HEK293 (cell line): ENCODE measurements around the gene SPEM3.

ENCODE experiments used
- CTCF ChIA-PET: fragments of 350-600 bp; formaldehyde crosslinking; extraction: SDS; loops from one replicate; lab custom pipeline; 2021; ENCODE audit warnings: antibody characterized with exemption; lab: Yijun Ruan, JAX
- POLR2A ChIA-PET: fragments of 300-600 bp; formaldehyde crosslinking; extraction: SDS; loops from one replicate; lab custom pipeline; 2020; ENCODE audit warnings: antibody characterized with exemption, inconsistent platforms; lab: Yijun Ruan, JAX
- H3K27ac ChIP-seq: fragments of 200-500 bp; sonication (Bioruptor generic); 2 replicates; pipeline ENCODE4 v1.5.1; 2014; ENCODE audit warnings: low read depth, low read length, control low read depth, inconsistent platforms; ENCODE audit errors: extremely low read depth
- H3K36me3 ChIP-seq, 2 experiments: fragments of 200-500 bp in 1 of 2; sonication (Bioruptor generic) in 1 of 2; 1 replicate in 1 of 2; 2 replicates in 1 of 2; pipeline ENCODE4 v1.5.1; 2014 to 2017; ENCODE audit warnings: inconsistent platforms in 2 of 2, low read length in 2 of 2; ENCODE audit not compliant: control insufficient read depth in 2 of 2, insufficient read depth in 1 of 2
- H3K4me1 ChIP-seq: fragments of 200-500 bp; sonication (Bioruptor generic); 2 replicates; pipeline ENCODE4 v1.5.1; 2014; ENCODE audit warnings: mild to moderate bottlenecking, low read length, inconsistent platforms; ENCODE audit not compliant: control insufficient read depth, insufficient read depth
- H3K4me3 ChIP-seq: 2 replicates; pipeline ENCODE4 v1.5.1; 2011; ENCODE audit warnings: low read depth, mild to moderate bottlenecking, control low read depth, low read length, moderate library complexity
- H3K9me3 ChIP-seq: fragments of 200-500 bp; sonication (Bioruptor generic); 2 replicates; pipeline ENCODE4 v1.5.1; 2014; ENCODE audit warnings: low read depth, low read length, inconsistent platforms; ENCODE audit not compliant: control insufficient read depth, insufficient read depth
- ATF2 ChIP-seq: fragments of 450-650 bp; formaldehyde crosslinking; IDR thresholded peaks from 2 replicates; pipeline ENCODE4 v1.5.1; 2016; ENCODE audit warnings: missing biosample characterization, missing genetic modification characterization, low read depth
- BCL11A ChIP-seq: fragments of 450-650 bp; formaldehyde crosslinking; IDR thresholded peaks from 2 replicates; pipeline ENCODE4 v1.5.1; 2016; ENCODE audit warnings: low read depth, missing biosample characterization, missing genetic modification characterization
- CTCF ChIP-seq: fragments of 450-650 bp; formaldehyde crosslinking; IDR thresholded peaks from 2 replicates; pipeline ENCODE4 v1.5.1; 2016; ENCODE audit warnings: missing biosample characterization, missing genetic modification characterization
- PRDM4 ChIP-seq: fragments of 450-650 bp; formaldehyde crosslinking; IDR thresholded peaks from 2 replicates; pipeline ENCODE4 v1.5.1; 2017; ENCODE audit warnings: missing biosample characterization, missing genetic modification characterization
- TCF7L2 ChIP-seq: IDR thresholded peaks from 2 replicates; pipeline ENCODE4 v1.6.1; 2011; ENCODE audit warnings: low read depth, mild to moderate bottlenecking, inconsistent platforms, low read length, moderate library complexity, borderline replicate concordance
- ZBTB20 ChIP-seq: fragments of 450-650 bp; formaldehyde crosslinking; IDR thresholded peaks from 2 replicates; pipeline ENCODE4 v1.5.1; 2016; ENCODE audit warnings: missing biosample characterization, missing genetic modification characterization
- ZBTB7A ChIP-seq: fragments of 450-650 bp; formaldehyde crosslinking; IDR thresholded peaks from 2 replicates; pipeline ENCODE4 v1.5.1; 2016; ENCODE audit warnings: low read depth, missing biosample characterization, missing genetic modification characterization
- ZNF121 ChIP-seq: fragments of 450-650 bp; formaldehyde crosslinking; IDR thresholded peaks from 2 replicates; pipeline ENCODE4 v1.5.1; 2016; ENCODE audit warnings: missing biosample characterization, missing genetic modification characterization
- ZNF138 ChIP-seq: fragments of 450-650 bp; formaldehyde crosslinking; IDR thresholded peaks from 2 replicates; pipeline ENCODE4 v1.5.1; 2016; ENCODE audit warnings: missing biosample characterization, missing genetic modification characterization, borderline replicate concordance
- ZNF155 ChIP-seq: fragments of 450-650 bp; formaldehyde crosslinking; IDR thresholded peaks from 2 replicates; pipeline ENCODE4 v1.5.1; 2016; ENCODE audit warnings: missing biosample characterization, missing genetic modification characterization
- ZNF335 ChIP-seq: fragments of 450-650 bp; formaldehyde crosslinking; conservative IDR thresholded peaks from 2 replicates; pipeline ENCODE4 v1.5.1; 2016; ENCODE audit warnings: missing biosample characterization, missing genetic modification characterization
- ZNF518A ChIP-seq: fragments of 450-650 bp; formaldehyde crosslinking; conservative IDR thresholded peaks from 2 replicates; pipeline ENCODE4 v1.5.1; 2016; ENCODE audit warnings: low read depth, missing biosample characterization, missing genetic modification characterization
- ZNF623 ChIP-seq: fragments of 450-650 bp; formaldehyde crosslinking; IDR thresholded peaks from 2 replicates; pipeline ENCODE4 v1.5.1; 2016; ENCODE audit warnings: missing biosample characterization, missing genetic modification characterization
- ZNF624 ChIP-seq: fragments of 450-650 bp; formaldehyde crosslinking; IDR thresholded peaks from 2 replicates; pipeline ENCODE4 v1.5.1; 2017; ENCODE audit warnings: missing biosample characterization, missing genetic modification characterization
- ZNF768 ChIP-seq: fragments of 450-650 bp; formaldehyde crosslinking; IDR thresholded peaks from 2 replicates; pipeline ENCODE4 v1.5.1; 2018; ENCODE audit warnings: missing biosample characterization, mild to moderate bottlenecking, missing genetic modification characterization
- ZNF776 ChIP-seq: fragments of 450-650 bp; formaldehyde crosslinking; IDR thresholded peaks from 2 replicates; pipeline ENCODE4 v1.5.0; 2017; ENCODE audit warnings: missing biosample characterization, missing genetic modification characterization, borderline replicate concordance
- ZNF785 ChIP-seq: fragments of 450-650 bp; formaldehyde crosslinking; IDR thresholded peaks from 2 replicates; pipeline ENCODE4 v1.5.1; 2016; ENCODE audit warnings: missing biosample characterization, missing genetic modification characterization

SPEM3 gene

GRCh38 chr17:7396147-7396546, 32.5 kb upstream of the SPEM3 start:
- no peak overlapping the region for H3K4me3 ChIP-seq
- ChIA-PET POLR2A (interaction anchor here (0.9 to 3.4 kb wide), 2 partner anchors 7 to 164 kb away, joined by 3 to 67 read pairs; partner anchors contain the start of gene TMEM256), CTCF (interaction anchor here (0.7 to 1.3 kb wide), 3 partner anchors 41 to 145 kb away, joined by 3 to 6 read pairs (median 4); partner anchors contain the start of gene CHRNB1)
- H3K4me1 ChIP-seq = peaks cover 3% of the 10 kb centered on the region
- peaks cover 0 to 14% of the 10 kb centered on the region in 2 experiments; a peak in 2 of 3 replicates for H3K36me3 ChIP-seq
- TF ChIP-seq ZNF785 (tag by site-specific recombination) (no peak), BCL11A (tag by site-specific recombination) (0 out of 2 replicates have a peak, but pooled peaks have one; percentile 13), CTCF (tag by site-specific recombination) (peak; percentile 28; the same call in 1 of the 2 replicates), ZNF623 (tag by site-specific recombination) (peak; percentile 42; the same call in 1 of the 2 replicates), ZNF776 (tag by site-specific recombination) (no peak), ZNF155 (tag by site-specific recombination) (no peak), ATF2 (tag by site-specific recombination) (no peak), ZNF768 (no peak)
- no peak overlapping the region for H3K27ac ChIP-seq
- no peaks in the 10 kb centered on the region for H3K9me3 ChIP-seq

- peaks cover 7% of the 10 kb centered on the region for H3K4me1 ChIP-seq
- no peak overlapping the region for H3K27ac ChIP-seq
- CTCF ChIA-PET = interaction anchor here (1.1 to 2.9 kb wide), 4 partner anchors 18 to 162 kb away, joined by 3 to 12 read pairs (median 4); partner anchors contain the start of gene TMEM95
- TF ChIP-seq ZNF138 (tag by site-specific recombination) = no peak
- TF ChIP-seq ZNF121 (tag by site-specific recombination) = peak; percentile 97
- peaks cover 6 to 7% of the 10 kb centered on the region in 2 experiments; a peak in 2 of 3 replicates for H3K36me3 ChIP-seq
- H3K9me3 ChIP-seq = no peaks in the 10 kb centered on the region
- POLR2A ChIA-PET = interaction anchor here (1.1 to 1.5 kb wide), 5 partner anchors 11 to 43 kb away, joined by 3 to 7 read pairs (median 3); partner anchors contain the start of gene TMEM95
- no peak overlapping the region for H3K4me3 ChIP-seq
Observed at GRCh38 chr17:7398612-7399011, 30.0 kb upstream of the SPEM3 start.

GRCh38 chr17:7403043-7403726, 25.5 kb upstream of the SPEM3 start:
- H3K27ac ChIP-seq = peak overlapping the region; percentile 81
- CTCF ChIA-PET = interaction anchor here (0.6 to 2.7 kb wide), 7 partner anchors 9 to 314 kb away, joined by 3 to 21 read pairs (median 4); partner anchors contain the start of genes PLSCR3 and TMEM102
- H3K4me3 ChIP-seq = peak overlapping the region; percentile 83
- POLR2A ChIA-PET = interaction anchor here (0.5 to 3.2 kb wide), 43 partner anchors 8 to 530 kb away, joined by 3 to 67 read pairs (median 6); partner anchors contain the start of genes ACADVL, ATP1B2, CD68 and CHRNB1
- H3K9me3 ChIP-seq = no peaks in the 10 kb centered on the region
- peaks cover 6 to 7% of the 10 kb centered on the region in 2 experiments; a peak in 2 of 3 replicates for H3K36me3 ChIP-seq
- H3K4me1 ChIP-seq = peaks cover 8% of the 10 kb centered on the region
- no peak for TF ChIP-seq ZNF518A (tag by site-specific recombination)
- TF ChIP-seq ZNF624 = no peak
- no peak for TF ChIP-seq TCF7L2
- peak; percentile 35; the same call in 1 of the 2 replicates for TF ChIP-seq ZBTB20 (tag by site-specific recombination)
- TF ChIP-seq ZNF335 (tag by site-specific recombination) = peak; percentile 90
- TF ChIP-seq PRDM4 = no peak
- TF ChIP-seq ZBTB7A (tag by site-specific recombination) = 0 out of 2 replicates have a peak, but pooled peaks have one; percentile 20
